Measurements from ENCODE around the gene MICAL3. TPM values are rescaled to one million over a fixed set of nuclear protein-coding genes. Genes with fewer than 3 reads are reported as not detected.

MICAL3 gene
- total and polyA plus RNA-seq, 2 of the 8 experiments (the other 6 are each of a cell fraction or from before 2014, with no cell fraction given), result 8.3 to 41.8 TPM

- TF ChIP-seq PHF8 (conservative IDR thresholded peaks at IDR 0.05; ENCODE audit: low read depth, low read length) (no peak), ZNF274 (IDR thresholded peaks at IDR 0.05; ENCODE audit: borderline replicate concordance, extremely low read depth, low read length) (no peak), TBP (IDR thresholded peaks at IDR 0.05; ENCODE audit: low read depth, low read length) (no peak), SRF (IDR thresholded peaks at IDR 0.05; ENCODE audit: low read depth, low read length) (no peak), NANOG (IDR thresholded peaks at IDR 0.05; ENCODE audit: insufficient read depth, low read depth, low read length, poor library complexity, severe bottlenecking) (no peak)
- TF ChIP-seq, protein P1, sequence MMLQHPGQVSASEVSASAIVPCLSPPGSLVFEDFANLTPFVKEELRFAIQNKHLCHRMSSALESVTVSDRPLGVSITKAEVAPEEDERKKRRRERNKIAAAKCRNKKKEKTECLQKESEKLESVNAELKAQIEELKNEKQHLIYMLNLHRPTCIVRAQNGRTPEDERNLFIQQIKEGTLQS (IDR thresholded peaks at IDR 0.05; ENCODE audit: insufficient read depth, low read depth, low read length), result no peak
Measured at GRCh38 chr22:17931400-17931825, 92.9 kb downstream of the MICAL3 start (continued).
